A549 treated with Hydrocortisone at 1 μM for 4 hours (cell line): Measurements from ENCODE around the gene NSRP1. TPM values are rescaled to one million over a fixed set of nuclear protein-coding genes. Genes with fewer than 3 reads are reported as not detected.

Source experiments
- total RNA-seq: library from RNA; stranded (reverse); fragments of 200-300 nt; extraction: Qiagen RNA extraction; gene quantifications from 5 replicates; pipeline ENCODE4 v1.2.3, GENCODE V29; 2022

Gene NSRP1, protein sequence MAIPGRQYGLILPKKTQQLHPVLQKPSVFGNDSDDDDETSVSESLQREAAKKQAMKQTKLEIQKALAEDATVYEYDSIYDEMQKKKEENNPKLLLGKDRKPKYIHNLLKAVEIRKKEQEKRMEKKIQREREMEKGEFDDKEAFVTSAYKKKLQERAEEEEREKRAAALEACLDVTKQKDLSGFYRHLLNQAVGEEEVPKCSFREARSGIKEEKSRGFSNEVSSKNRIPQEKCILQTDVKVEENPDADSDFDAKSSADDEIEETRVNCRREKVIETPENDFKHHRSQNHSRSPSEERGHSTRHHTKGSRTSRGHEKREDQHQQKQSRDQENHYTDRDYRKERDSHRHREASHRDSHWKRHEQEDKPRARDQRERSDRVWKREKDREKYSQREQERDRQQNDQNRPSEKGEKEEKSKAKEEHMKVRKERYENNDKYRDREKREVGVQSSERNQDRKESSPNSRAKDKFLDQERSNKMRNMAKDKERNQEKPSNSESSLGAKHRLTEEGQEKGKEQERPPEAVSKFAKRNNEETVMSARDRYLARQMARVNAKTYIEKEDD
- total RNA-seq: 26.3 to 39.3 TPM (median 28.1 TPM) in 5 replicates

DNA sequence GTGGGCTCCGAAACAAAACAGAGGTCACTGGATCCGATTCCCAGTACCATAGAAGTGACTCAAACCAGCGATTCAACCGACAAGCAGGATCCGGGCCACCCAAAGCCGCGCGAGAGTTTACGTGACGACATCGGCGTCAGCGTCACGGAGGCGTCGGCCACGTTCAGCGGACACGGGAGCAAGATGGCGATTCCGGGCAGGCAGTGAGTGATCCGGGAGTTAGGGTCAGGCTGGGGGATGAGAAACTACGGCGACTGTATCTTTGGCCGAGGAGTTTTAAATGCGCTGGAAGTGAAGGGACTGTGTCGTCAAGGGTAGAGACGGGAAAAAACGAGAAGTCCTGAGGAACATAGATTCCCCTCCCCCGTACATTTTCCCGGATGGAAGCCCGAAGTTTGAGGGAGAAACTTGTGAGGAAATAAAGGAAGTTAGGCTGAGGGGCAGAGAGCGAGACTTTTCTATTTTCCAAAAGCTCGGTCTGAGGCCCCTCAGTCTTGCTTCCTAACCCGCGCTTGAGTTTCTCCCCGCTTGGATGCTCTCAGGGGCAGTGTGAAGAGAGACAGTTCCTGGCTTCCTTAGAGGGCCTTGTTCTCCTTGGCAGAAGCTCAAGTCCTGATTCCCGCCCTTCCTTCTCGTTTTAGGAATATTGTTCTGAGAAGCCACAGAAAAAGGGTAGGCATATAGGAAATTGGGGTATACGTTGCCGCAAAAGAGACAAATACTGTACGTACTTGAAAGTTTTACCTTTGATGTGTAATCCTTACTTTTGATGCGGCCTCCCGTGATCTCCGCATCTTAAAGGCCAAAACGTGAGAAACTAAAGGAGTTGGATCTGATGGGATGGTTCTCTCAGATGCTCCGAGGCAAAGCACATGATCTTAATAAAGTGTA is at the start of gene NSRP1:
Gene NSRP1, plus strand, starts transcription at position 156 of the 891 bp plus-strand sequence. Its CDS starts 28 bp downstream, at position 184.

DNA sequence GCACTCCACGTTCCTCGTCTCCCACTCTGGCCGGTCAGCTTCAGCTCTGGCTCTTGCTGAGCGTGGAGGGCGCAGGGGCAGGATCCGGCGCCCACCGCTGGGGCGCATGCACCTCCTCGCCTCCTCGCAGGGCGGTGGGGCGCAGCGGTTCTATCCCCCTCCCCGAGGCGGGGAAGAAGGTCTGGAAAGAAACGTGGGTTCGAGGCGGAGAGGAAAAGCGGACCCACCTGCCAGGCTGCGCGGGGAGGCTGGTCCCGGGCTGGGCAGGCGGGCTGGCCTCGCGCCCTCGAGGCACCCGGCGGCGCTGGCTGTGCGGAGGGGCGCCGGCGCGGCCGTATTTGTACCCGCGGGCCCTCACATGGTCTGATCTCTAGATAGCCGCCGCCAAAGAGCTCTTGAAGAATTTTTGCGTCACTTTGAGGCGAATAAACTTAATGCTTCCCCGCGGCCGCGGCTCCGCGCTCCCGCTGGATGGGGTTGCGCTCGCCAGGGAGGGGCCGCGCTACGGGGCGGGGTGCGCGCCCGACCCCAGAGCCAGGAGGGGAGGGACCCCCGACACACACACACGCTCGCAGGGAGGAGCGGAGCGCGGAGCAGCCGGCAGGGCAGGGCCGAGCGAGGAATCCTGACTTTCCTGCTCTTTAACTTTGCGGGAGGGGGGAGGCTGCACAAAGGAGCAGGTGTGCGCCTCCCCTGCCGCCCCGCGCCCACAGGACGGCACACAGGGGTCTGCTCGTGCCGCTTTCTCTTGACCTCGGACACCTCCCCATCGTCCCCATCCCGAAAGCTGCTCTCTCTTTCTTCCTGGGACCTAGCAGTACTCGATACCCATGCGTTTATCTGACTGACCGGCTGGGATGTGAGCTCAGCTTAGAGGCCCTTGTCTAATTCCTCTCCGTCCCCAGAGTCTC is 119.0 kb downstream of the NSRP1 start, which contains the start of gene SLC6A4:
Gene SLC6A4, minus strand, starts transcription at position 312 of the 911 bp plus-strand sequence. CDS start 13,739 bp downstream, outside the sequence.

Other genes with a start within 250 kb of the NSRP1 start
- gene SSH2, start 186.6 kb upstream of the NSRP1 start, total RNA-seq: 23.6 to 32.0 TPM (median 29.2 TPM) in 5 replicates
- gene EFCAB5, start 175.2 kb upstream of the NSRP1 start, total RNA-seq: 0.16 to 0.43 TPM (median 0.31 TPM) in 5 replicates
- gene SLC6A4, start 118.9 kb downstream of the NSRP1 start, total RNA-seq: 0.05 to 0.14 TPM (median 0.07 TPM) in 4 of 5 replicates, not detected in the other
- gene BLMH, start 175.1 kb downstream of the NSRP1 start, total RNA-seq: 39.8 to 52.8 TPM (median 43.6 TPM) in 5 replicates
- gene TMIGD1, start 217.2 kb downstream of the NSRP1 start, total RNA-seq: not detected in 5 replicates